HCT116 (cell line): Measurements from ENCODE around the gene PTTG1IP. TPM values are rescaled to one million over a fixed set of nuclear protein-coding genes. Genes with fewer than 3 reads are reported as not detected.

ENCODE experiments used
- ATAC-seq: fragments of 200-7000 bp; cut with Tn5 transposase; 2 replicates; pipeline ENCODE4 v1.9.1; 2020; ENCODE audit warnings: mild to moderate bottlenecking, moderate library complexity
- BruUV-seq: library from RNA; stranded (reverse); fragments of 400-500 nt; replicated peaks from 2 replicates; lab custom pipeline; 2021; lab: Mats Ljungman, UMichigan
- CTCF ChIA-PET: fragments of 300-600 bp; sonication (Branson Sonifier 250); formaldehyde crosslinking; loops from one replicate; lab custom pipeline; 2021; ENCODE audit warnings: antibody characterized with exemption; lab: Charles Lee
- POLR2A ChIA-PET: fragments of 300-600, 350-600 bp; sonication (Branson Sonifier 250); formaldehyde crosslinking; loops from one replicate; lab custom pipeline; 2021; ENCODE audit warnings: antibody characterized with exemption; lab: Charles Lee
- RAD21 ChIA-PET, 2 experiments: fragments of 300-600 bp; sonication (Branson Sonifier 250); formaldehyde crosslinking; loops; one replicate each; lab custom pipeline; 2023; ENCODE audit warnings: low total read pairs in 2 of 2; ENCODE audit not compliant: uncharacterized antibody in 2 of 2, unreplicated experiment in 2 of 2, low non-redundant PET in 1 of 2; lab: Charles Lee
- DNase-seq: peaks from one replicate; pipeline ENCODE4 v3.0.0-alpha.2; 2010; ENCODE audit warnings: low read depth, low spot score
- H2AFZ ChIP-seq: fragments of 200-600 bp; shearing (Covaris generic), sonication (generic); 2 replicates; pipeline ENCODE4 v1.6.1; 2017; ENCODE audit warnings: low read depth, mixed run types, mixed read lengths, antibody characterized with exemption, low read length; ENCODE audit not compliant: poor library complexity, severe bottlenecking
- H3K27ac ChIP-seq: 2 replicates; pipeline ENCODE4 v1.5.1; 2012; ENCODE audit warnings: low read depth, low read length
- H3K27me3 ChIP-seq: fragments of 200-600 bp; sonication (generic); 2 replicates; pipeline ENCODE4 v1.6.1; 2016; ENCODE audit warnings: mixed run types, low read length, mixed read lengths; ENCODE audit not compliant: insufficient read depth
- H3K36me3 ChIP-seq, 2 experiments: fragments of 200-500 bp in 1 of 2; fragments of 200-600 bp in 1 of 2; sonication (Bioruptor generic) in 1 of 2; sonication (generic) in 1 of 2; 2 replicates each; pipeline versions ENCODE4 v1.5.1 to v1.6.1; 2014 to 2016; ENCODE audit warnings: low read length in 2 of 2, inconsistent platforms in 1 of 2, mixed read lengths in 1 of 2, mixed run types in 1 of 2; ENCODE audit not compliant: insufficient read depth in 2 of 2, control insufficient read depth in 1 of 2
- H3K4me1 ChIP-seq, 2 experiments: fragments of 200-600 bp in 1 of 2; sonication (generic) in 1 of 2; 2 replicates each; pipeline versions ENCODE4 v1.5.1 to v1.6.1; 2012 to 2017; ENCODE audit warnings: low read length in 2 of 2, inconsistent platforms in 1 of 2, mild to moderate bottlenecking in 1 of 2, mixed read lengths in 1 of 2, mixed run types in 1 of 2, moderate library complexity in 1 of 2; ENCODE audit not compliant: insufficient read depth in 2 of 2, control insufficient read depth in 1 of 2
- H3K4me2 ChIP-seq: fragments of 200-600 bp; sonication (generic); 2 replicates; pipeline ENCODE4 v1.6.1; 2017; ENCODE audit warnings: mixed run types, low read length, mixed read lengths
- H3K4me3 ChIP-seq, 2 experiments: fragments of 200-600 bp in 1 of 2; sonication (generic) in 1 of 2; replicated peaks in 1 of 2; 2 replicates each; pipeline ENCODE4 v1.5.1; 2011 to 2016; ENCODE audit warnings: low read length in 2 of 2, control low read depth in 1 of 2, low read depth in 1 of 2, mild to moderate bottlenecking in 1 of 2, mixed read lengths in 1 of 2, mixed run types in 1 of 2
- H3K79me2 ChIP-seq: fragments of 200-600 bp; sonication (generic); 2 replicates; pipeline ENCODE4 v1.6.1; 2017; ENCODE audit warnings: mild to moderate bottlenecking, mixed run types, low read length, moderate library complexity, mixed read lengths; ENCODE audit not compliant: insufficient read depth
- H3K9ac ChIP-seq: fragments of 200-600 bp; sonication (generic); 2 replicates; pipeline ENCODE4 v1.6.1; 2016; ENCODE audit warnings: low read length, mixed read lengths
- H3K9me2 ChIP-seq: fragments of 200-600 bp; sonication (generic), shearing (Covaris generic); 2 replicates; pipeline ENCODE4 v1.6.1; 2017; ENCODE audit warnings: mixed run types, mild to moderate bottlenecking, moderate library complexity; ENCODE audit not compliant: insufficient read depth
- H3K9me3 ChIP-seq, 2 experiments: fragments of 200-500 bp in 1 of 2; fragments of 200-600 bp in 1 of 2; sonication (Bioruptor generic) in 1 of 2; sonication (generic) in 1 of 2; 2 replicates each; pipeline ENCODE4 v1.6.1; 2014 to 2017; ENCODE audit warnings: low read length in 2 of 2, mixed read lengths in 2 of 2, inconsistent platforms in 1 of 2, low read depth in 1 of 2, mild to moderate bottlenecking in 1 of 2, mixed run types in 1 of 2, moderate library complexity in 1 of 2; ENCODE audit not compliant: control insufficient read depth in 1 of 2, insufficient read depth in 1 of 2
- H4K20me1 ChIP-seq: fragments of 200-600 bp; sonication (generic), shearing (Covaris generic); 2 replicates; pipeline ENCODE4 v1.6.1; 2017; ENCODE audit warnings: mixed run types, mild to moderate bottlenecking, moderate library complexity; ENCODE audit not compliant: insufficient read depth
- ELF1 ChIP-seq: IDR thresholded peaks from 2 replicates; pipeline ENCODE4 v1.6.1; 2012; ENCODE audit warnings: low read depth, borderline replicate concordance
- EZH2 ChIP-seq: fragments of 200-600 bp; sonication (generic); IDR thresholded peaks from 2 replicates; pipeline ENCODE4 v1.6.1; 2017; ENCODE audit warnings: antibody characterized with exemption, mixed run types
- SP1 ChIP-seq: IDR thresholded peaks from 2 replicates; pipeline ENCODE4 v1.6.1; 2012; ENCODE audit warnings: low read depth
- TCF7L2 ChIP-seq: IDR thresholded peaks from 2 replicates; pipeline ENCODE4 v1.7.0; 2011; ENCODE audit warnings: borderline replicate concordance, inconsistent platforms; ENCODE audit not compliant: insufficient read depth, insufficient read length; ENCODE audit errors: extremely low read depth
- YY1 ChIP-seq: IDR thresholded peaks from 2 replicates; pipeline ENCODE4 v1.6.1; 2011; ENCODE audit warnings: low read length, low read depth, moderate library complexity, mild to moderate bottlenecking; ENCODE audit not compliant: insufficient replicate concordance; ENCODE audit errors: extremely low read depth
- ZFX ChIP-seq: fragments of 450-650 bp; IDR thresholded peaks from 2 replicates; pipeline ENCODE4 v1.6.1; 2017
- intact Hi-C: fragments of 100-400 bp; cut with micrococcal nuclease; formaldehyde crosslinking; loops from 2 replicates; pipeline ENCODE4 v1.10.0; 2022
- total RNA-seq: library from RNA; stranded (reverse); gene quantifications from one replicate; pipeline ENCODE4 v1.2.1, GENCODE V29; 2021; ENCODE audit not compliant: unreplicated experiment
- TF ChIP-seq, protein P1 (sequence below): IDR thresholded peaks from 2 replicates; pipeline ENCODE4 v1.6.1; 2012

The PTTG1IP gene
- total RNA-seq, 1 experiment from 2014 or later = 83.4 TPM

DNA sequence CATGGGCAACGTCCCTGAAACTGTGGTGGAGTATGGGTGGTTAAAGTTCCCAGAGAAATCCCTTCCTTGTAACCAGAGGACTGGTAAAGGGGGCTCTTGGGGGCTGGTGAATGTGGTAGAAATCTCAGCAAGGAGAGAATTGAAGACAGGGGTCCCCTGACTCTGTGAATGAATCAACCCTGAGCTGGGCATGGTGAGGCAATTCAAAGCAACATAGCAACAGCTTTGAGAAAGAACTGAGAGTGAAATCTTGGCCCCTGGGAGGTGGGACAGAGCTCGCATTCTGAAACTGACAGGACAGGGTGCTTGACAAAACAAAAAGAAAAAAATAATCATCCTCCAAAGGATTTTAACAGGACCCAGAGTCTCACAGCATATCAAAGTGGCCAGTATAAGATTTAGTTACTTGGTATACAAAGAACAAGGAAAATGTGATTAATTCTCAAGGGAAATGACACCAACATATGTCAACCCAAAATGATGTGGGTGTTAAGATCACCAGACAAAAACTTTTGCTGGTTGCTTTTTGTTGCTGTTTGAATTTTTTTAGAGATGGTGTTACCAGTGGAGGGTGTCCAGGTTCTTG lies 43.9 kb downstream of the PTTG1IP start:
- ATAC-seq = no peak
- ChIA-PET CTCF (no interaction called here), POLR2A (no interaction called here), RAD21 (no interaction called here)
- Histone ChIP-seq H3K4me2 (no peak overlapping the region), H3K79me2 (no peaks in the 10 kb centered on the region), H3K36me3 (no peaks in the 10 kb centered on the region), H2AFZ (no peak overlapping the region), H3K9me2 (no peaks in the 10 kb centered on the region), H3K9me3 (peaks cover 20 to 21% of the 10 kb centered on the region in 2 experiments; a peak in 3 of 4 replicates), H3K27ac (no peak overlapping the region), H3K27me3 (no peaks in the 10 kb centered on the region), H4K20me1 (no peaks in the 10 kb centered on the region), H3K4me3 (no peak overlapping the region), H3K9ac (no peak overlapping the region), H3K4me1 (no peaks in the 10 kb centered on the region)
- no peak for TF ChIP-seq TCF7L2
- TF ChIP-seq ZFX = no peak
- no peak for DNase-seq
- BruUV-seq = no TSS peak
- intact Hi-C loops = no loop called here

DNA sequence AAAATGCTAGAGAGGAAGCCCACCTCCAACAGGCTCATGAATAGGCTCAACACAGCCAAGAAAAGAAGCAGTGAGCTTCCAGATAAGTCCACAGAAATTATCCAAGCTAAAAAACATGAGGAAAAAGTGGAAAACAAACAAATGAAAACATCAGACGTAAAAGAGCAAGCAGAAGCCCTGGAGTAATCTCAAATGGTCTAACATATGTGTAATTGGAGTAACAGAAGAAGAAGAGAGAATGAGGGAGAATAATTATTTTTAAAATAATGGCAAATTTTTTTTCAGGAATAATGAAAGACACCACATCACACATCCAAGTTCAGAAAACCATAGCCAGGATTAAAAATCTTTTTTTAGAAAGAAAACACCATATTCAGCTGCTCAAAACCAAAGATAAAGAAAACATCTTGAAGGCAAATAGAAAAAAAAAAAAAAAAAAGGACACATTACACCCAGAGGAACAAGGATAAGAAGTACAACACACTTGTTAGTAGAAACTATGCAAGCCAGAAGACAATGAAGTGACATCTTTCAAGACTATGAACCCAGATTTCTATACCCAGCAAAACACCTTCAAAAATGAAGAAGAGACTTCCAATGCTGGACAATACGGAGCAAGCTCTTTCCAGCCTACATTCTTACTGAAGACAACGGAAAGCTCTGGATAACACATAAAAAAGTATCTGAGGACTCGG lies 45.0 kb downstream of the PTTG1IP start:
- BruUV-seq = no TSS peak
- Histone ChIP-seq H3K36me3 (no peaks in the 10 kb centered on the region), H3K9ac (no peak overlapping the region), H3K9me3 (peaks cover 22 to 23% of the 10 kb centered on the region in 2 experiments; a peak in 3 of 4 replicates), H3K4me2 (no peak overlapping the region), H3K4me3 (no peak overlapping the region), H3K27ac (no peak overlapping the region), H3K4me1 (no peaks in the 10 kb centered on the region), H4K20me1 (no peaks in the 10 kb centered on the region), H2AFZ (no peak overlapping the region), H3K27me3 (no peaks in the 10 kb centered on the region), H3K79me2 (no peaks in the 10 kb centered on the region), H3K9me2 (no peaks in the 10 kb centered on the region)
- DNase-seq (no peak), ATAC-seq (no peak)
- ChIA-PET RAD21 (interaction anchor here in 1 of 2 experiments (0.7 kb wide), 1 partner anchor 80 kb away, joined by 3 read pairs; no protein-coding TSS in a partner anchor), POLR2A (no interaction called here), CTCF (no interaction called here)
- intact Hi-C loops = no loop called here
- TF ChIP-seq, protein P1, sequence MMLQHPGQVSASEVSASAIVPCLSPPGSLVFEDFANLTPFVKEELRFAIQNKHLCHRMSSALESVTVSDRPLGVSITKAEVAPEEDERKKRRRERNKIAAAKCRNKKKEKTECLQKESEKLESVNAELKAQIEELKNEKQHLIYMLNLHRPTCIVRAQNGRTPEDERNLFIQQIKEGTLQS = no peak
- TF ChIP-seq EZH2 (no peak), ELF1 (no peak), SP1 (no peak), YY1 (no peak)
